T-cell (primary cell): ENCODE data around the gene SH3RF1. TPM values are rescaled to one million over a fixed set of nuclear protein-coding genes. Genes with fewer than 3 reads are reported as not detected.

Experiments used
- ATAC-seq, 4 experiments: fragments of 200-7000 bp in 3 of 4; fragments of 150-1000 bp in 1 of 4; cut with Tn5 transposase; replicated peaks in 1 of 4; 1 replicate in 3 of 4; 2 replicates in 1 of 4; pipeline ENCODE4 v1.10.0; 2021; ENCODE audit warnings: moderate library complexity in 3 of 4, mild to moderate bottlenecking in 2 of 4, moderate number of reproducible peaks in 1 of 4
- CTCF ChIA-PET, 2 donors: fragments of 300-600 bp; sonication (Branson Sonifier 250); formaldehyde crosslinking; loops; one replicate each; lab custom pipeline; 2022; ENCODE audit warnings: antibody characterized with exemption in 2 of 2; lab: Charles Lee
- POLR2A ChIA-PET, 2 donors: fragments of 300-600 bp; sonication (Branson Sonifier 250); formaldehyde crosslinking; loops; one replicate each; lab custom pipeline; 2022; ENCODE audit warnings: antibody characterized with exemption in 2 of 2; lab: Charles Lee
- DNase-seq, 35 experiments: peaks; one replicate each; pipeline versions ENCODE4 v3.0.0 to v3.0.0-alpha.2; 2013 to 2023
- H3K27ac ChIP-seq: one replicate; pipeline ENCODE4 v1.5.1; 2013; ENCODE audit warnings: low read length
- H3K27me3 ChIP-seq, 2 experiments: replicated peaks in 1 of 2; 1 replicate in 1 of 2; 2 replicates in 1 of 2; pipeline versions ENCODE4 v1.6.1 to v1.7.0; 2013; ENCODE audit warnings: low read length in 1 of 2, mixed read lengths in 1 of 2; ENCODE audit not compliant: control insufficient read depth in 2 of 2, insufficient read depth in 2 of 2; ENCODE audit errors: extremely low read depth in 1 of 2
- H3K36me3 ChIP-seq, 2 donors: 1 replicate in 1 of 2; 2 replicates in 1 of 2; pipeline versions ENCODE4 v1.6.1 to v1.7.0; 2013; ENCODE audit warnings: low read length in 1 of 2; ENCODE audit not compliant: control insufficient read depth in 2 of 2, insufficient read depth in 1 of 2; ENCODE audit errors: extremely low read depth in 1 of 2
- H3K4me1 ChIP-seq, 2 experiments: 1 replicate in 1 of 2; 2 replicates in 1 of 2; pipeline versions ENCODE4 v1.6.1 to v1.7.0; 2013; ENCODE audit warnings: low read length in 2 of 2, mixed read lengths in 1 of 2; ENCODE audit not compliant: insufficient read depth in 2 of 2, control insufficient read depth in 1 of 2; ENCODE audit errors: extremely low read depth in 1 of 2
- H3K4me3 ChIP-seq, 2 donors: 1 replicate in 1 of 2; 2 replicates in 1 of 2; pipeline versions ENCODE4 v1.5.1 to v1.7.0; 2013; ENCODE audit warnings: mild to moderate bottlenecking in 2 of 2, low read length in 1 of 2, moderate library complexity in 1 of 2; ENCODE audit not compliant: control insufficient read depth in 1 of 2; ENCODE audit errors: extremely low read depth in 1 of 2
- H3K9me3 ChIP-seq: 2 replicates; pipeline ENCODE4 v1.7.0; 2013
- H3K27ac Mint-ChIP-seq, 2 donors: one replicate each; pipeline ENCODE4 v1.8.0; 2020 to 2021; ENCODE audit warnings: mild to moderate bottlenecking in 2 of 2, mixed read lengths in 2 of 2
- H3K27me3 Mint-ChIP-seq, 2 donors: one replicate each; pipeline ENCODE4 v1.8.0; 2021 to 2022; ENCODE audit warnings: mixed read lengths in 2 of 2
- H3K36me3 Mint-ChIP-seq: one replicate; pipeline ENCODE4 v1.8.0; 2021; ENCODE audit warnings: mixed read lengths
- H3K4me1 Mint-ChIP-seq, 3 donors: one replicate each; pipeline ENCODE4 v1.8.0; 2020 to 2022; ENCODE audit warnings: mixed read lengths in 3 of 3, mild to moderate bottlenecking in 1 of 3
- H3K4me3 Mint-ChIP-seq, 3 donors: one replicate each; pipeline ENCODE4 v1.8.0; 2020 to 2022; ENCODE audit warnings: mild to moderate bottlenecking in 3 of 3, mixed read lengths in 3 of 3, moderate library complexity in 3 of 3
- H3K9me3 Mint-ChIP-seq, 3 donors: one replicate each; pipeline ENCODE4 v1.8.0; 2020 to 2022; ENCODE audit warnings: mixed read lengths in 3 of 3
- WGBS: methylation state at CpG from one replicate; pipeline ENCODE4 v1.1.5; 2013; ENCODE audit warnings: missing lambda C conversion rate; ENCODE audit not compliant: insufficient coverage; 5-methylcytosine and 5-hydroxymethylcytosine counted together
- total RNA-seq, 35 experiments: library from RNA in 6 of 35; stranded (reverse) in 6 of 35; fragments of 120-200 nt in 1 of 35; gene quantifications; one replicate each; pipeline versions ENCODE4 v1.2.1 to v1.2.4 and lab custom pipeline; 2013 to 2026

The SH3RF1 gene
- total RNA-seq, 5 donors from 2014 or later (not counting 1 experiment from before 2014, with no cell fraction given), result 0.23 to 0.60 (median 0.27) TPM; not detected in 1

DNA sequence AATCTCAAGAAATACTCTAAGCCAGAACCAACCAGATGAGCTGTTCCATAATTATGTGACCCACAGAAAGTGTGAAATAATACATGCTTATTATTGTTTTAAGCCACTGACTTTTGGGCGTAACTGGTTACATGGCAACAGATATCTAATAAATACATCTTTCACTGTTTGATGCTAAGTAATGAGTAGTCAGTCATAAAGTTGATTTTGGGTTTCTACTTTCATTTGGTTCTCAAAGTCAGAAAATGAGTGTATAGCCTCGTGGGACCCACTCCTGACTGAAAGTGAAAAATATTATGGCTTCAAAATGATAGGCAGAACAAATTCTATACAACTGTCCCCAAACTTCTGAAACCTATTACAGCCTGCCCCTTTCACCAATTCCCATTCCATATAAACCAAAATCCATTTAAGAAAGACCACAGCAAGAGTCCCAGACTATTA is 172.7 kb downstream of the SH3RF1 start:
- no peak overlapping the region for H3K4me3 ChIP-seq
- H3K4me1 ChIP-seq, result no peaks in the 10 kb centered on the region
- Mint-ChIP-seq H3K9me3 (no peaks in the 10 kb centered on the region), H3K36me3 (no peaks in the 10 kb centered on the region), H3K4me1 (peaks cover 0 to 2% (median 0%) of the 10 kb centered on the region in 3 donors), H3K27me3 (peaks cover 2 to 11% of the 10 kb centered on the region in 2 donors), H3K4me3 (no peak overlapping the region), H3K27ac (no peak overlapping the region)
- ChIA-PET CTCF (no interaction called here), POLR2A (no interaction called here)
- H3K27me3 ChIP-seq, result no peaks in the 10 kb centered on the region
- WGBS, result no CpG with 5 or more reads among the region's 2 CpGs
- DNase-seq (no peak), ATAC-seq (no peak)
- no peaks in the 10 kb centered on the region for H3K36me3 ChIP-seq
- no peaks in the 10 kb centered on the region for H3K9me3 ChIP-seq
- H3K27ac ChIP-seq, result no peak overlapping the region

DNA sequence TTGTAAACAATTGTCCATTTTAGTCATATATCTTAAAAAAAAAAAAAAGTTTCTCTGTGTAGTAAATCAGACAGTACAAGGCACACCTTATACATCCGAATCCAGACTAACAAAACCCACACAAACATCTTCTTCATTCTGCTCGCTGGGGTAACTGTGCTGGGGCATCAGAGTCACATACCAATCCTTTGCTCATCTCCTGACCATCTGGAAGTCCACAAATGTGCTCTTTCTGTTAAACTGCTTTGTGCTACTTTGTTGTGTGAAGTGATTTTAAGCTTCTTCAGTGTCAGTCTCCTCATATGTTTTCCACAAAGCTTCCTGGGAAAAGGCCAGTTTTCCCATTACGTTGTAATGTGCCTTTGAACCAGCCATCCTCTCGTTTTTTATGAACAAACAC is 174.5 kb downstream of the SH3RF1 start:
- DNase-seq (no peak), ATAC-seq (no peak)
- H3K36me3 Mint-ChIP-seq, result no peaks in the 10 kb centered on the region
- POLR2A ChIA-PET, result no interaction called here
- WGBS, result 100% methylated on average over 1 of the region's 4 CpGs
- H3K27ac Mint-ChIP-seq, result no peak overlapping the region
- peaks cover 2 to 11% of the 10 kb centered on the region in 2 donors for H3K27me3 Mint-ChIP-seq
- H3K4me1 Mint-ChIP-seq, result peaks cover 0 to 2% (median 0%) of the 10 kb centered on the region in 3 donors
- H3K4me3 Mint-ChIP-seq, result no peak overlapping the region
- peaks cover 0 to 4% (median 0%) of the 10 kb centered on the region in 3 donors for H3K9me3 Mint-ChIP-seq
- Histone ChIP-seq H3K27me3 (peaks cover 0 to 3% of the 10 kb centered on the region in 2 experiments), H3K9me3 (no peaks in the 10 kb centered on the region), H3K4me1 (no peaks in the 10 kb centered on the region), H3K36me3 (no peaks in the 10 kb centered on the region), H3K27ac (no peak overlapping the region), H3K4me3 (no peak overlapping the region)
- CTCF ChIA-PET, result no interaction called here

DNA sequence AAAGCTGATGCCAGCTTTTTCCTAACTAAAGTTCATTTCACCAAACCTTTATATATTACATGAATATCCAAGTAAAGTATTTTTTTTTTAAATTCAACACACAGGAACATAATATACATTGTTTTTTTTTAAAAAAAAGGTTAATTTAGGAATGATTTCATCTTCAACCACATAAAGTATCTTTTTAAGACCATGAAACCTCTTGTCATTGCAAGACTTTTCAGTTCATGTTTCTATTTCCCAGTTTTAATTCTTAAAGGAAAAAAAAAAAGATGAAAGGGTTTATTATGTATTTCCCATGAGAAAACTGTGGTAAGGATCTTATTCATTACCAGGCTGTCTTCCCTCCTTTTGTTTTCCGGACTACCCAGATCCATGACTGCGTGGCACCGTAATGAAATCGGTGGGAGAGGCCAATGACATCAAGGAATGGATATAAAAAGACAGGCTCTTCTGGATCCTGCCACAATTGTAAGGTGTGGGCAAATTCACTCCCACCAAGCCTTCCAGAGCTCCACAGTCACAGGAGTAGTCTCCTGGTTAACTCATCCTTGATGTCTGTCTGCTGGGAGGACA is 176.0 kb downstream of the SH3RF1 start:
- Mint-ChIP-seq H3K27ac (no peak overlapping the region), H3K36me3 (no peaks in the 10 kb centered on the region), H3K4me1 (peaks cover 0 to 2% (median 0%) of the 10 kb centered on the region in 3 donors), H3K9me3 (peaks cover 3 to 9% (median 5%) of the 10 kb centered on the region in 3 donors), H3K27me3 (peaks cover 2 to 11% of the 10 kb centered on the region in 2 donors), H3K4me3 (no peak overlapping the region)
- no peak for DNase-seq
- ChIA-PET POLR2A (interaction anchor here in 1 of 2 donors (0.5 kb wide), 1 partner anchor 928 kb away, joined by 3 read pairs; no protein-coding TSS in a partner anchor), CTCF (no interaction called here)
- H3K4me3 ChIP-seq, result no peak overlapping the region
- no peaks in the 10 kb centered on the region for H3K4me1 ChIP-seq
- H3K36me3 ChIP-seq, result no peaks in the 10 kb centered on the region
- ATAC-seq, result no peak
- no CpG with 5 or more reads among the region's 4 CpGs for WGBS
- H3K27me3 ChIP-seq, result peaks cover 0 to 3% of the 10 kb centered on the region in 2 experiments
- H3K9me3 ChIP-seq, result no peaks in the 10 kb centered on the region
- no peak overlapping the region for H3K27ac ChIP-seq

DNA sequence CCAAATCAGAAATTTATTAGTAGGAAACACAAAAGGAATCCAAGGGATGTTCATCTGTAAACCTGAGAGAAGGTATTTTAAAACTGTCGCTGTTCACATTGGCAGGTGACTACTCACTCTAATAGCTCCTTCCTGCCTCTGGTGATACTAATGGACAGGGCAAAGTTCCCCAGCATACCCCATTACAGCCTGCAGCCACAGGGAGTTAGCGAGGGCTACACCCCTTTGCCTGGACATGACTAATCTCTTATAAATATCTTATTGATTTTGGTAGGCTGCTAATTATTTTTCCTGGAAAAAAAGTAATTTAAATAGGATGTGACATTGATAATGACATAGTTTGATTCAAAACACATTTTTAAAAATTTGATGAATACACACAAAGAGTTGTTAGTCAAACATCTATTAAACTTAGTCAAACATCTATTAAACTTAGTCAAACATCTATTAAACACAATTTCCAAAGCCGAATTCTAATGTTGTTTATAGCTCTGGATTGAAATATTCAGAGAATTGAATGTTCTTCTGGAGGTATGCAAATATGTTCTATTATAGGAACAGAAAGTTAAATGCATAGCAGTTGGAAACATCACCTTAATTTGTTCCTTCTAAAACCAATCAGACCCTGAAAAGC is 177.8 kb downstream of the SH3RF1 start:
- no peaks in the 10 kb centered on the region for H3K36me3 ChIP-seq
- H3K36me3 Mint-ChIP-seq, result no peaks in the 10 kb centered on the region
- ATAC-seq (no peak), DNase-seq (no peak)
- CTCF ChIA-PET, result no interaction called here
- WGBS, result no CpG with 5 or more reads among the region's 3 CpGs
- POLR2A ChIA-PET, result no interaction called here
- H3K9me3 ChIP-seq, result no peaks in the 10 kb centered on the region
- no peaks in the 10 kb centered on the region for H3K4me1 Mint-ChIP-seq
- peaks cover 2 to 11% of the 10 kb centered on the region in 2 donors for H3K27me3 Mint-ChIP-seq
- no peak overlapping the region for H3K27ac Mint-ChIP-seq
- H3K4me1 ChIP-seq, result no peaks in the 10 kb centered on the region
- peaks cover 5 to 9% (median 8%) of the 10 kb centered on the region in 3 donors for H3K9me3 Mint-ChIP-seq
- no peak overlapping the region for H3K4me3 ChIP-seq
- H3K27ac ChIP-seq, result no peak overlapping the region
- no peak overlapping the region for H3K4me3 Mint-ChIP-seq
- peaks cover 0 to 3% of the 10 kb centered on the region in 2 experiments for H3K27me3 ChIP-seq

DNA sequence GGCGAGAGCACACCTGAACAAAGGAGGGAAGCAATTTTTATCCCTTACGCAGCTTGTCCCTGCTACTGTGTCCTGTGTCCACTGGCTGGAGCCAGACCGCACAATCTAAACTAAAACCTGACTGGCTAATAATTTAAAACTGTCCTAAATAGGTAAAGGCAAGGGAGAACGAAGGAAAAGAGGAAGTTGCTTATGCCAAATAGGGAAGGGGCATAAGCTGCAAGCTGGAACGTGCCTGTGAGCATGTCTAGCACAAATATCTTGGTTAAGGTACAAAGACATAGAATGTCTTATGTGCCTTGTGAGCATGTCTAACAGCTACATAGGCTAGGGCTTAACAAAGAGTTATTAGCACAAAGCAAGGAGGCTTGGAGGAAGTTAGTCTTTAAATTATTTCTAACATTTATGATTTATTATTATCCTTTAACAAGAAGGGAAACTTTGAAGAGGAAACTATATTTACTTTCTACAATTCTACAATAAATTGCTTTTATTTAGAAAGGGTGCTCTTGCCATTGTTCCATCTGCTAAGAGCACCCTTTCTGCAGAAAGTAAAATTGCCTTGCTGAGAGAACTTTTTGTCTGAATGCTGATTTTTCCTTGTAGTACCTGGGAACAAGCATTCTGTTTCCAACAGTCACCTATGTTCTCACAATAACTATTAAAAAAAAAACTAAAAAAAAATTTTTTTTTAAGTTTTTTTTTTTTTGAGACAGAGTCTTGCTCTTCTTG is 180.1 kb downstream of the SH3RF1 start:
- CTCF ChIA-PET, result interaction anchor here (0.5 to 0.6 kb wide), 2 partner anchors 166 to 222 kb away, joined by 3 read pairs; no protein-coding TSS in a partner anchor
- no peak overlapping the region for H3K27ac ChIP-seq
- ATAC-seq (no peak), DNase-seq (no peak)
- Mint-ChIP-seq H3K27ac (no peak overlapping the region), H3K4me3 (no peak overlapping the region), H3K27me3 (peaks cover 0 to 4% of the 10 kb centered on the region in 2 donors), H3K9me3 (peaks cover 5 to 9% (median 8%) of the 10 kb centered on the region in 3 donors), H3K36me3 (no peaks in the 10 kb centered on the region), H3K4me1 (no peaks in the 10 kb centered on the region)
- POLR2A ChIA-PET, result no interaction called here
- 55% methylated on average over 3 of the region's 5 CpGs for WGBS
- no peaks in the 10 kb centered on the region for H3K9me3 ChIP-seq
- H3K4me3 ChIP-seq, result no peak overlapping the region
- H3K36me3 ChIP-seq, result no peaks in the 10 kb centered on the region
- H3K4me1 ChIP-seq, result no peaks in the 10 kb centered on the region
- peaks cover 0 to 3% of the 10 kb centered on the region in 2 experiments for H3K27me3 ChIP-seq

DNA sequence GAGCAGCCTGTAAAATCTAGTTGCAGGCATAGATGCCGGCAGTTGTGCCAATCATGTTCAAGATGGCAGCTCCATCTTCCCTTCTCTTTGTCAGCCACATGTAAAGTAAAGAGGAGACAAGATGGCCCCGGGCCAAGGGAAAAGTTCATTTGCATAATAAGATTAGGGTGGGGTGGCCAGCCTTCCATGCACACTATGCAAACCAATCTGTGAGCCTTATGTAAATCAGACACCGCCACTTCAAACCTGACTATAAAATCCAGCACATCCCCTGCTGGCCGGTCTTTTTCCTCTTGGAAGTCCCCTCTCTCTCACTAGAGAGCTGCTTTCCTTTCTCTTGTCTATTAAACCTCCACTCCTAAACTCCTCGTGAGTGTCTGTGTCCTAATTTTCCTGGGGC is 181.8 kb downstream of the SH3RF1 start:
- Mint-ChIP-seq H3K27ac (no peak overlapping the region), H3K36me3 (no peaks in the 10 kb centered on the region), H3K27me3 (no peaks in the 10 kb centered on the region), H3K4me1 (no peaks in the 10 kb centered on the region), H3K9me3 (peaks cover 5 to 9% (median 8%) of the 10 kb centered on the region in 3 donors), H3K4me3 (no peak overlapping the region)
- 100% methylated on average over 2 of the region's 5 CpGs for WGBS
- no peak overlapping the region for H3K4me3 ChIP-seq
- DNase-seq (no peak), ATAC-seq (no peak)
- POLR2A ChIA-PET, result no interaction called here
- H3K4me1 ChIP-seq, result no peaks in the 10 kb centered on the region
- H3K36me3 ChIP-seq, result no peaks in the 10 kb centered on the region
- H3K27me3 ChIP-seq, result peaks cover 0 to 3% of the 10 kb centered on the region in 2 experiments
- CTCF ChIA-PET, result no interaction called here
- H3K9me3 ChIP-seq, result no peaks in the 10 kb centered on the region
- H3K27ac ChIP-seq, result no peak overlapping the region
